Hepatocyte (in vitro differentiated cells): ENCODE data around the gene TMEM131.

Experiments used
- EZH2 ChIP-seq: fragments of 200-600 bp; sonication (generic); IDR thresholded peaks from 2 replicates; pipeline ENCODE4 v1.6.1; 2016; ENCODE audit warnings: antibody characterized with exemption, mild to moderate bottlenecking, borderline replicate concordance
- EZH2phosphoT487 ChIP-seq: fragments of 200-600 bp; sonication (generic); IDR thresholded peaks from one replicate; pipeline ENCODE4 v1.6.1; 2018; ENCODE audit warnings: antibody characterized with exemption, mild to moderate bottlenecking, low read depth, moderate library complexity; ENCODE audit not compliant: unreplicated experiment, severe bottlenecking
- TF ChIP-seq, protein P1 (sequence below): fragments of 200-600 bp; sonication (generic); IDR thresholded peaks from 2 replicates; pipeline ENCODE4 v1.5.1; 2016; ENCODE audit warnings: antibody characterized with exemption, mild to moderate bottlenecking; ENCODE audit not compliant: poor library complexity

DNA sequence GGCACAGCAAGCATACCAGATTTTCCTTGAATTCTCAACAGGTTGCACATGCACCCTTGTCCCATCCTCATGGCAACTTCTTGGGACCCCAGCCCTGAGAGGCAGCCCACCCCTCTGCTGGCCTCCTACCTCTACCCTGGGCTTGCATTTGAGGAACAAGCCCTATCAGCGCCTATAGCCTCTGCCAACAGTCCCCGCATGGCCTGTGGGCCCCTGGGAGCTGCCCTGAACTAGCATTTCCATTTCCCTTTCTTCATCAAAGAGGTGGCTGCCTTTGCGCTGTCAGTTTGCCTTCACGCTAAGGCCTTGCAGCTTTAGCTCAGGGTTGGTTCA lies 287.7 kb downstream of the TMEM131 start:
- TF ChIP-seq, protein P1, sequence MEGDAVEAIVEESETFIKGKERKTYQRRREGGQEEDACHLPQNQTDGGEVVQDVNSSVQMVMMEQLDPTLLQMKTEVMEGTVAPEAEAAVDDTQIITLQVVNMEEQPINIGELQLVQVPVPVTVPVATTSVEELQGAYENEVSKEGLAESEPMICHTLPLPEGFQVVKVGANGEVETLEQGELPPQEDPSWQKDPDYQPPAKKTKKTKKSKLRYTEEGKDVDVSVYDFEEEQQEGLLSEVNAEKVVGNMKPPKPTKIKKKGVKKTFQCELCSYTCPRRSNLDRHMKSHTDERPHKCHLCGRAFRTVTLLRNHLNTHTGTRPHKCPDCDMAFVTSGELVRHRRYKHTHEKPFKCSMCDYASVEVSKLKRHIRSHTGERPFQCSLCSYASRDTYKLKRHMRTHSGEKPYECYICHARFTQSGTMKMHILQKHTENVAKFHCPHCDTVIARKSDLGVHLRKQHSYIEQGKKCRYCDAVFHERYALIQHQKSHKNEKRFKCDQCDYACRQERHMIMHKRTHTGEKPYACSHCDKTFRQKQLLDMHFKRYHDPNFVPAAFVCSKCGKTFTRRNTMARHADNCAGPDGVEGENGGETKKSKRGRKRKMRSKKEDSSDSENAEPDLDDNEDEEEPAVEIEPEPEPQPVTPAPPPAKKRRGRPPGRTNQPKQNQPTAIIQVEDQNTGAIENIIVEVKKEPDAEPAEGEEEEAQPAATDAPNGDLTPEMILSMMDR = no peak
- TF ChIP-seq EZH2phosphoT487 (no peak), EZH2 (no peak)
